Activated T-cell treated with anti-CD3 and anti-CD28 coated beads for 24 hours (primary cell): ENCODE measurements around the gene RIPPLY3.
"Not testable (repeated sequence)": the region's sequence is repeated elsewhere in the genome, so short reads cannot be mapped to it uniquely, and the experiment has no call there.

Experiments used
- DNase-seq: peaks from one replicate; pipeline ENCODE4 v3.0.0-alpha.2; 2020; ENCODE audit warnings: low read depth

Gene RIPPLY3

GRCh38 chr21:37017951-37018679, 11.6 kb downstream of the RIPPLY3 start:
- no peak for DNase-seq

- no peak for DNase-seq
These were observed 20.0 kb downstream of the RIPPLY3 start for GRCh38 chr21:37026499-37026898.

- no peak for DNase-seq
These were observed 22.1 kb downstream of the RIPPLY3 start for GRCh38 chr21:37028570-37028969.

- DNase-seq = no peak
These were observed 24.4 kb downstream of the RIPPLY3 start for GRCh38 chr21:37030864-37031263.

- DNase-seq = no peak
These were observed 25.8 kb downstream of the RIPPLY3 start for GRCh38 chr21:37032293-37032692.

- no peak for DNase-seq
These were observed 26.5 kb downstream of the RIPPLY3 start for GRCh38 chr21:37032877-37033471.

GRCh38 chr21:37034394-37034793, 27.9 kb downstream of the RIPPLY3 start:
- DNase-seq = not testable (repeated sequence)

GRCh38 chr21:37036177-37036576, 29.7 kb downstream of the RIPPLY3 start:
- no peak for DNase-seq

GRCh38 chr21:37039411-37040075, 33.0 kb downstream of the RIPPLY3 start:
- no peak for DNase-seq

- DNase-seq = no peak
These were observed 33.7 kb downstream of the RIPPLY3 start for GRCh38 chr21:37040212-37040611.

GRCh38 chr21:37041706-37042271, 35.3 kb downstream of the RIPPLY3 start:
- no peak for DNase-seq

GRCh38 chr21:37043818-37044217, 37.3 kb downstream of the RIPPLY3 start:
- no peak for DNase-seq

- DNase-seq = no peak
These were observed 38.1 kb downstream of the RIPPLY3 start for GRCh38 chr21:37044643-37045042.

- no peak for DNase-seq
These were observed 38.6 kb downstream of the RIPPLY3 start for GRCh38 chr21:37045149-37045548.

GRCh38 chr21:37045556-37045955, 39.1 kb downstream of the RIPPLY3 start:
- DNase-seq = no peak

- no peak for DNase-seq
These were observed 40.6 kb downstream of the RIPPLY3 start for GRCh38 chr21:37047079-37047478.

- DNase-seq = not testable (repeated sequence)
These were observed 43.2 kb downstream of the RIPPLY3 start for GRCh38 chr21:37049741-37050140.

GRCh38 chr21:37055271-37055855, 48.9 kb downstream of the RIPPLY3 start:
- no peak for DNase-seq

GRCh38 chr21:37057614-37058013, 51.1 kb downstream of the RIPPLY3 start:
- no peak for DNase-seq

- no peak for DNase-seq
These were observed 51.8 kb downstream of the RIPPLY3 start for GRCh38 chr21:37058261-37058660.

- DNase-seq = no peak
These were observed 52.7 kb downstream of the RIPPLY3 start for GRCh38 chr21:37059181-37059580.

GRCh38 chr21:37060296-37060695, 53.8 kb downstream of the RIPPLY3 start:
- no peak for DNase-seq
